Measurements from ENCODE around the gene APBB3.

- TF ChIP-seq YY1 (IDR thresholded peaks at IDR 0.05; ENCODE audit: insufficient read depth, insufficient read length) (no peak), ZNF274 (IDR thresholded peaks at IDR 0.05; ENCODE audit: low read depth, low read length) (no peak), SUZ12 (IDR thresholded peaks at IDR 0.05; ENCODE audit: extremely low read depth, insufficient read depth, insufficient read length) (no peak)
Measured at GRCh38 chr5:140590861-140591260, 26.5 kb upstream of the APBB3 start.

All from NT2/D1 (cell line).